Measurements from ENCODE around the gene PTPRN2. TPM values are rescaled to one million over a fixed set of nuclear protein-coding genes. Genes with fewer than 3 reads are reported as not detected.

Gene PTPRN2
- total RNA-seq, 8 experiments from 2014 or later: 0.10 to 19.7 (median 10.8) TPM; not detected in 1

DNA sequence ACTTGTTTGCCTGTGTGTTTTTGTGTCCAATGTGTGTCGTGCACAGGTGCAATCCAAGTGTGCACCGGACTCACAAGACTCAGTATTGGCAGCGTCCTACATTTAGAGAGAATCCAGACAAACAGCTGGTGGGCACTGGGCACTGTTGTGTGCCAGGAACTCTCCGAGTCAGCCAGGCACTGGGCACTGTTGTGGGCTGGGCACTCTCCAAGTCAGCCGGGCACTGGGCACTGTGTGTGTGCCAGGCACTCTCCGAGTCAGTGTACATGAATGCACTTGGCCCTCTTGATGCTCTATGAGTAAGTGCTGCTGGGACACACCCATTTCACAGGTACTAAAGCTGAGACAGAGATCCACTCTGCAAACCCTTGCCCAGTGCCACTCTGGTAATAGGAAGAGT is 303.5 kb downstream of the PTPRN2 start:
- 30 to 83% (median 40%) methylated on average over 1 to 4 of the region's 6 CpGs; no CpG with 5 or more reads in 3 of the 10 experiments for WGBS, 10 experiments
- in situ Hi-C loops (cut with MboI; ENCODE audit: low pct_unique_long_range_greater_than_20kb in 2 of 9, low sequenced_read_pairs in 9 of 9, unreplicated experiment in 9 of 9): no loop called here

DNA sequence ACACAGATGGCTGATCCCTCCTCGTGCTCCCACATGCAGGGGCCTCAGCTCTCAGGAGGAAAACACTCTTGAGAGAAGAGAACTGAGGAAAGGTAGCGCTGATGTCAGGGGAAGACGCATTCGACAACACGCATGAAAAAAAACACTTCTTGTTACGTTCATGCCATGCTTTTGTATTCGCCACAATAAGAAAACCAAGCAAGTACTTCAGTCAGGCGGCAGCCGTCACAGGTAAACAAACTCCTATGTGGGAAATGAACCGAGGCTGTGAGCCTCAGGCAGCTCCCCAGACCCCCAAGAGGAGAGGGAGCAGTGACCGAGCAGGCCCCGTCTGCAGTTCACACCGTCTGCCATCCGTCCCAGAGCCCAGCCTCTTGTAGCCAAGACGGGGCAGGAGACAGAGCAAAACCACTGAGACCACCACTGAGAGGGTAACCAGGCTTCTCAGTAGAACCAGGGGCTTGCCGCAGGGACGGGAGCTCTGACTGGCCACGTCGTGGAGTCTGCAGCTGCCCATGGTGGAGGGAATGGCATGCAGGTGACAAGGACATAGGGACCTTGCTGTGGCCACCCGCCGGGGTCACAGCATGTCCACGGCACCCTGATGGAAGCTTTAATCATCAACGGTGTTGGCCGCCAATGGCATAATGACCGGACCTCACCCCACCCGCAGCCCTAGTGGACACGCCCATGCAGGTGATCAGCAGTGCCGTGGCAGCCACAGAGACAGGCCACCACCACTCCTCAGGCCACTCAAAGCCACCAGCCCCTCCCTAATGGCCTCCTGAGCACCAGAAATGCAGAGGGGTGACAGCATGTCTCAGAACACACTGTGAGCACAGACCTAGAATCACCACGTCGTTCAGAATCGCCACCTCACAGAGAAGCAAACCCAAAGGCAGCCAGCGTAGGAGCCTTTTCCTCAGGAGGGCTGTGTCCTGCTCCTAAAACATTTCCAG is 304.3 kb downstream of the PTPRN2 start:
- no peaks in the 10 kb centered on the region for H3K4me1 ChIP-seq (replicated peaks in 1 of 2)
- ATAC-seq (replicated peaks in 6 of 8): no peak
- H3K4me3 ChIP-seq: no peak overlapping the region
- H3K27ac ChIP-seq: no peak overlapping the region
- in situ Hi-C loops (cut with MboI; ENCODE audit: low pct_unique_long_range_greater_than_20kb in 2 of 9, low sequenced_read_pairs in 9 of 9, unreplicated experiment in 9 of 9): no loop called here
- WGBS, 10 experiments: 17 to 86% (median 56%) methylated on average over 2 to 16 of the region's 32 CpGs

More for the DNA sequence above, 303.5 kb downstream of the PTPRN2 start:
- Histone ChIP-seq H3K4me3 (no peak overlapping the region), H3K4me1 (replicated peaks in 1 of 2) (no peaks in the 10 kb centered on the region), H3K27ac (no peak overlapping the region)
- ATAC-seq (replicated peaks in 6 of 8): no peak

DNA sequence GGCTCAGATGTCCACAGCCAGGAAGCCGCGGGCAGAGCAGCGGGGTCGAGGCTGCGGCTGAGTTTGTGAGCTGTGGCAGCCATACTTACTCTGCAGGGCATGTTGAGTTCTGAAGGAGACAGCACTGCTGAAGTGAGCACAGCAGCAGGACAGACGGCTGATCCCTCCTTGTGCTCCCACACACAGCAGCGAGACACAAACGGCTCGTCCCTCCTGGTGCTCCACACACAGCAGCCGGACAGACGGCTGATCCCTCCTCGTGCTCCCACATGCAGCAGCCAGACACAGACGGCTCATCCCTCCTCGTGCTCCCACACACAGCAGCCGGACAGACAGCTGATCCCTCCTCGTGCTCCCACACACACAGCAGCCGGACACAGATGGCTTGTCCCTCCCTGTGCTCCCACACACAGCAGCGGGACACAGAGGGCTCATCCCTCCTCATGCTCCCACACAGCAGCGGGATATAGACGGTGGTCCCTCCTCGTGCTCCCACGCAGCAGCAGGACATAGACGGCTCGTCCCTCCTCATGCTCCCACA is 305.1 kb downstream of the PTPRN2 start:
- Histone ChIP-seq H3K27ac (no peak overlapping the region), H3K4me1 (replicated peaks in 1 of 2) (no peaks in the 10 kb centered on the region), H3K4me3 (no peak overlapping the region)
- ATAC-seq (replicated peaks in 6 of 8): no peak
- in situ Hi-C loops (cut with MboI; ENCODE audit: low pct_unique_long_range_greater_than_20kb in 2 of 9, low sequenced_read_pairs in 9 of 9, unreplicated experiment in 9 of 9): no loop called here
- WGBS, 10 experiments: 0 to 93% (median 90%) methylated on average over 1 to 5 of the region's 24 CpGs; no CpG with 5 or more reads in 6 of the 10 experiments

DNA sequence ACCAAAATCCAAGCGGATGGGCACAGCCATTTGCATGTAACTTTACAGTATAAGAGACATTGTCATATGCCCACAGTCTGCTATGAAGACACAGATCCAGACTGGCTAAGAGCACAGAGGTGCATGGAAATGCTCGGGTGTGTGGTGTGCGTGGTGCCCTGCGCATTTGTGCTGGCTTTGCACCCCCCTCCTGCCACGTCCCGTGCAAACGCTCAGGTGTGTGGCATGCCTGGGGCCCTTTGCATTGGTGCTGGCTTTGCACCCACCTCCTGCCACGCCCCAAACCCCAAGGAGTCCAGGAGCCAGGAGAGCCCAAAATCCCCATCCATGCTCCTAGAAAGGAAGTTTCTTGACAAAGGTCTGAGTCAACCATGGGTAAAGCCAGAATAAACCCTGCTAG is 306.2 kb downstream of the PTPRN2 start:
- ATAC-seq (replicated peaks in 6 of 8): no peak
- in situ Hi-C loops (cut with MboI; ENCODE audit: low pct_unique_long_range_greater_than_20kb in 2 of 9, low sequenced_read_pairs in 9 of 9, unreplicated experiment in 9 of 9): no loop called here
- 15 to 68% (median 44%) methylated on average over 1 to 7 of the region's 8 CpGs; no CpG with 5 or more reads in 4 of the 10 experiments for WGBS, 10 experiments
- Histone ChIP-seq H3K4me3 (no peak overlapping the region), H3K27ac (no peak overlapping the region), H3K4me1 (replicated peaks in 1 of 2) (no peaks in the 10 kb centered on the region)

DNA sequence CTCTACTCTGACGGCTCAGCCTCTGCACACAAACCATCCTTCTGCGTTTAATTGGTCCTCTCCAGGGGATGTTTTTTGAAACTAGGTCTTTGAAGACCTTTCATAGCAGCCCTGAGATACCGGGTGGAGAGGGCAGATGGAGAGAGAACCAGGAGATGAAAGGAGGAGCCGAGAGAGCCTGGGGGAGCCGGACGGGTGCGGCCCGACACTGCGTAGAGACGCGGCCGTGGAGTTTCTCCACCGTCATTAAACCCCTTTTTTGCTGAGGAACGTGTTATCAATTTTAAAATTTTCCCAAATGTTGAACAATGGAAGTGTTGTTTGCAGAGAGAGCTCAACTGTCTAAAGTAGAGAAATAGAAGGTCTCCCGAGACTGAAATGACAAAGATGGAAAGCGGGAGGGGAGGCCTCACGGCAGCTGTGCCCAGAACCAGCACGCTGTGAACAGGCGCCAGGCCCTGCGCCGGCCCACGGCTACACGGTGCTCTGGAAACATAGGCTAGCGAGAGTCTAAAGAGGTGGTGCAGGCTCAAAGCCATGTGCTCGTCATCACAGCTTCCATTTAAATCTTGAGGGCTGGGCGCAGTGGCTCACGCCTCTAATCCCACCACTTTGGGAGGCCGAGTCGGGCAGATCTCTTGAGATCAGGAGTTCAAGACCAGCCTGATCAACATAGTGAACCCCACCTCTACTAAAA is 307.0 kb downstream of the PTPRN2 start:
- whole genome bisulfite sequencing, 10 experiments: 40 to 92% (median 65%) methylated on average over 1 to 23 of the region's 29 CpGs; no CpG with 5 or more reads in 4 of the 10 experiments
- Histone ChIP-seq H3K4me1 (replicated peaks in 1 of 2) (no peaks in the 10 kb centered on the region), H3K27ac (no peak overlapping the region), H3K4me3 (no peak overlapping the region)
- no peak for ATAC-seq (replicated peaks in 6 of 8)
- in situ Hi-C loops (cut with MboI; ENCODE audit: low pct_unique_long_range_greater_than_20kb in 2 of 9, low sequenced_read_pairs in 9 of 9, unreplicated experiment in 9 of 9): no loop called here

DNA sequence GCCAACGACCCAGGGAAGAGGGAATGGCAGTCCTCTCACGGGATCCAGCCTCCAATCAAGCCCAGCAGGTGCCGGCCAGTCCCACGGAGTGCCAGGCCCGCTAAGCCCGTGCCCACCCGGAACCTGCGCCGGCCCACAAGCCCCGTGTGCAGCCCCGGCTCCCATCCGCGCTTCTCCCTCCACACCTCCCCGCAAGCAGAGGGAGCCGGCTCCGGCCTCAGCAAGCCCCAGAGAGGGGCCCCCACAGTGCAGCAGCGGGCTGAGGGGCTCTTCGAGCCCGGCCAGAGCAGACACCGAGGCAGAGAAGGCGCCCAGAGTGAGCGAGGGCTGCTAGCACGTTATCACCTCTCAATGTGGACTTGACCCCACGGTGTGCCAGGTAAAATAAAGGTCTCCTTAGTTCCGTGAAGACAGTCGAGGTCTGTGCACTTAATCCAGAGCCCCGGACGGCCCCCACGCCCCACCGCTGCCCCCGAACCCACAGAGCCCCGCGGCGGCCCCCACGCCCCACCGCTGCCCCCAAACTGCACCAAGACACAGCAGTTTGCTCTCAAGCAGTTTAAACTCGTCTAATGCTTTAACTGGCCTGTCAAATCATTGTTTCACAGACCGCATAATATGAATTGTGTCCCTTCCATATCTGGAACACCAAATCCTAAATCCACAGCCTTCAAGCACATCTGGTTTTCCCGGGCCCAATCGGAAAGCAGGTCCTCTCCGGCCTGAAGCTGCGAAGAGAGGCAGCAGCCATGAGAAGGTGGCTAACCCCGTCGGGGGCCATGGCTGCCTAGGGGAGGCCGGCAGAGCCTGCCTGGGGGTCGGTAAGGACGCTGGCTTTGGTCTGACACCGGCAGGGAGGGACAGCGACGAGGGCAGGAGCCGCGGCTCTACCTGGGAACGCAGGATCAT is 307.8 kb downstream of the PTPRN2 start:
- WGBS, 10 experiments: 64 to 80% (median 65%) methylated on average over 2 to 16 of the region's 53 CpGs; no CpG with 5 or more reads in 7 of the 10 experiments
- no peak overlapping the region for H3K27ac ChIP-seq
- ATAC-seq (replicated peaks in 6 of 8): no peak
- in situ Hi-C loops (cut with MboI; ENCODE audit: low pct_unique_long_range_greater_than_20kb in 2 of 9, low sequenced_read_pairs in 9 of 9, unreplicated experiment in 9 of 9): no loop called here
- no peak overlapping the region for H3K4me3 ChIP-seq
- no peaks in the 10 kb centered on the region for H3K4me1 ChIP-seq (replicated peaks in 1 of 2)

DNA sequence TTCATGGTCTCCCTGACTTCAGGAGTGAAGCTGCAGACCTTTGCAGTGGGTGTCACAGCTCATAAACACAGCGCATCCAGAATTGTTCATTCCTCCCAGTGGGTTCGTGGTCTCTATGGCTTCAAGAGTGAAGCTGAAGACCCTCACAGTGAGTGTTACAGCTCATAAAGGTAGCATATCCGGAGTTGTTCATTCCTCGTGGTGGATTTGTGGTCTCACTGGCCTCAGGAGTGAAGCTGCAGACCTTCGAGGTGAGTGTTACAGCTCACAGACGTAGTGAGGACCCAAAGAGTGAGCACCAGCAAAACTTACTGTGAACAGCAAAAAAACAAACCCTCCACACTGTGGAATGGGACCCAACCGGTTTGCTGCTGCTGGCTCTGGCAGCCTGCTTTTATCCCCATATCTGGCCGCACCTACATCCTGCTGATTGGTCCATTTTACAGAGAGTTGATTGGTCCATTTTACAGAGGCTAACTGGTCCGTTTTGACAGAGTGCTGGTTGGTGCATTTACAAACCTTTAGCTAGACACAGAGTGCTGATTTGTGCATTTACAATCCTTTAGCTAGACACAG is 308.8 kb downstream of the PTPRN2 start:
- H3K27ac ChIP-seq: no peak overlapping the region
- in situ Hi-C loops (cut with MboI; ENCODE audit: low pct_unique_long_range_greater_than_20kb in 2 of 9, low sequenced_read_pairs in 9 of 9, unreplicated experiment in 9 of 9): no loop called here
- 0 to 100% (median 40%) methylated on average over 1 to 9 of the region's 9 CpGs; no CpG with 5 or more reads in 1 of the 10 experiments for WGBS, 10 experiments
- H3K4me1 ChIP-seq (replicated peaks in 1 of 2): no peaks in the 10 kb centered on the region
- no peak overlapping the region for H3K4me3 ChIP-seq
- ATAC-seq (replicated peaks in 6 of 8): no peak

DNA sequence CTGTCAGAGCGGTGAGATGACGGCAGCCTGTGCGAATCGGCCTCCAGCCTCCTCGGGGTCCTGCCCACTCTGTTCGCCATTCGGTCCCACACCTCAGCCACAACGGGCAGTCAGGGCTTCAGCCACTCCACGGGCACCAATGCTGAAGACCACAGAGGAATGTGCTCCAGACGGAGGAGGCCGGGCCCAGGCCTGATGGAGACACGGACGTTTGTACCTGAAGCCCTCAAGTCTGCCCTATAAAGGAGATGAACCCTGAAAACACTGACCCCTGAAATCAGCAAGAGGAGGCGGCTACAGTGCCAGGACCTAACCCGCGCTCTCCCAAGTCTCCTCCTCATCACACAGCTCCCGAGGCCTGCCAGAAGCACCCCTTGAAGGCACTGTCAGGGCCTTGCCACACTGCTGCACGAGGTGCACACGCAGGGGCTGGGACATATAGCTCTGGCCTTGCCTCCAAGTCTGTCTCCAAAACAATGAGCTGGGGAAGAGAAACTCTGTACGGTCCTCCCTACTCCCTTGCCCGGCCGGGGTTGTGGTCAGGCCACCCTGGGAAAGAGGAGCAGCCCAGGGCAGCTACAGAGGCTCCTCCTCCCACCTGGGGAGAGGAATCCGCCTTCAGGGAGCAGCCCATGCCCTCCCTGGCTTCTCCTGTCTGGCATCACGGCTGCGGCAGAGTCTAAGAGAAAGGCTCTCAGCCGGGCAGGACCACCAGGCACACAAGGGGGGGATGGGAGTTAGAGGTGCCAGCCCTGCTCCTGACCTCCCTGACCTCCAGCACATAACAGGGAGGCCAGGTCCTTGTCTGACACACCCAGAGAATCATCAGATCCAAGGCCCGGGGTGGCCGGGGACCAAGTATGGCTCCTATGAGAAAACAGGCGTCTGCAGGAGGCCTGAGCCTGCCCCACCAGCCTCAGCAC is 310.1 kb downstream of the PTPRN2 start:
- WGBS, 10 experiments: 0 to 81% (median 38%) methylated on average over 2 to 10 of the region's 29 CpGs; no CpG with 5 or more reads in 4 of the 10 experiments
- in situ Hi-C loops (cut with MboI; ENCODE audit: low pct_unique_long_range_greater_than_20kb in 2 of 9, low sequenced_read_pairs in 9 of 9, unreplicated experiment in 9 of 9): no loop called here

DNA sequence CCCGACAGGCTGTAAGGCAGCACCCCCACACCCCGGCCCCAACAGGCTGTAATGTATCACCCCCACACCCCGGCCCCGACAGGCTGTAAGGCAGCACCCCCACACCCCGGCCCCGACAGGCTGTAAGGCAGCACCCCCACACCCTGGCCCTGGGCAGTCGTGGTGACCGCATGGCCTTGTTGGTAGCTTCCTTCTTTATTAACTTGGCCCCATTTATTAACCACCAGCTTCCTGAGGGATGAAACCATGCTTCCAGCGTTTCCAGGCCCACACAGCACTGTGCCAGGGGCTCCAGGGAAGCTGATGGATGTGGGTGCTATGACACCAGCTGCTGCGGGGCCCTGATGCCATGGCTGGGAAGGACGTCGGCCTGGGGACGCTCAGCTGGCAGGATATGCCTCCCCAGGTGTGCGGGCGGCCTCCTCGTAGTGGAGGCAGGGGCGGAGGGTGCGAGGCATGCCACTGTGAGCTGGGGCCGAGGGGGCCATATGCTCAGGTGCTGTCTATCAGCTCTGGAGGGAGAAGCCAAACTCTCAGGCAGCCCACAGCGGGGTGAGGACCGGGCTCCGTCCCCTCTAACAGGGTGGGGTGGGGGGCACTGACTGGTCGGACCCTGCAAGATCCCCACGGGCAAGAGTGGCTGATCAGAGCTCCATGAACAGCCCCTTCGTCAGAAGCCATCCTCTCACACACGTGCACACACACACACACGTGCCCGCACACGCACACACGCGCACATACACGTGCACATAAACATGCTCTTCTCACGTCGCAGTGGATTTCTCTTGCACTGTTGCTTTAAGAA is 311.0 kb downstream of the PTPRN2 start:
- ATAC-seq (replicated peaks in 6 of 8): no peak
- no peak overlapping the region for H3K4me3 ChIP-seq
- in situ Hi-C loops (cut with MboI; ENCODE audit: low pct_unique_long_range_greater_than_20kb in 2 of 9, low sequenced_read_pairs in 9 of 9, unreplicated experiment in 9 of 9): no loop called here
- no peak overlapping the region for H3K27ac ChIP-seq
- 40 to 92% (median 67%) methylated on average over 2 to 7 of the region's 34 CpGs; no CpG with 5 or more reads in 5 of the 10 experiments for WGBS, 10 experiments
- no peaks in the 10 kb centered on the region for H3K4me1 ChIP-seq (replicated peaks in 1 of 2)

More for the DNA sequence above, 310.1 kb downstream of the PTPRN2 start:
- no peak for ATAC-seq (replicated peaks in 6 of 8)
- Histone ChIP-seq H3K4me3 (no peak overlapping the region), H3K4me1 (replicated peaks in 1 of 2) (no peaks in the 10 kb centered on the region), H3K27ac (no peak overlapping the region)

DNA sequence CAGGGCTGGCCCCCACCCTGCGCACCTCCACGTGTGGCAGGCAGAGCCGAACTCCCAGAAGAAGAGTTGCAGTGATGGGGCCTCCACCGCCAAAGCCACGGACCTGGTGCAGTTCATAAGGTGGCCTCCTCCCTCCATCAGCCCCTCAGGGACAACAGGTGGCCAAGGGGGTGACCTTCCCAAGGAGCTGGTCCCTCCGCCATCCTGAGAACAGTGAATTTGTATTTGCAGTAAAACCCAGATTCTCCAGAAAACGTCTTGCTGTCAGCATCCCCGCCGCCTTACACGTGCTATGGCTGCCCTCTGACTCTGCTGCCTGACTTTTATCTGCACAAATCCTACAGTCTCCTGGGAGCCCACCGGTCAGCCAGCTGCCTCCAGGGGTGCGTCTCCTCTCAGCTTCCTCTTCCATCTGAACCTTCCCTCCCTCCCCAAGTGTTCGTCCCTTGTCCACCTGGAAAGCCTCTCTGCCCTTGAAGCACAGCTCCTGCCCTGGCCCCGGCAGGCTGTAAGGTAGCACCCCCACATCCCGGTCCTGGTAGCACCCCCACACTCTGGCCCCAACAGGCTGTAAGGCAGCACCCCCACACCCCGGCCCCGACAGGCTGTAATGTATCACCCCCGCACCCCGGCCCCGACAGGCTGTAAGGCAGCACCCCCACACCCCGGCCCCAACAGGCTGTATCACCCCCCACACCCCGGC is 311.8 kb downstream of the PTPRN2 start:
- 33 to 89% (median 59%) methylated on average over 1 to 10 of the region's 22 CpGs; no CpG with 5 or more reads in 2 of the 10 experiments for WGBS, 10 experiments
- H3K4me1 ChIP-seq (replicated peaks in 1 of 2): no peaks in the 10 kb centered on the region
- no peak for ATAC-seq (replicated peaks in 6 of 8)
- H3K4me3 ChIP-seq: no peak overlapping the region
- no peak overlapping the region for H3K27ac ChIP-seq
- in situ Hi-C loops (cut with MboI; ENCODE audit: low pct_unique_long_range_greater_than_20kb in 2 of 9, low sequenced_read_pairs in 9 of 9, unreplicated experiment in 9 of 9): no loop called here
